ENCODE measurements around the gene ACVR2B. TPM values are rescaled to one million over a fixed set of nuclear protein-coding genes. Genes with fewer than 3 reads are reported as not detected.

ACVR2B gene
- polyA plus RNA-seq, 1 donor from 2014 or later: 33.3 TPM

DNA sequence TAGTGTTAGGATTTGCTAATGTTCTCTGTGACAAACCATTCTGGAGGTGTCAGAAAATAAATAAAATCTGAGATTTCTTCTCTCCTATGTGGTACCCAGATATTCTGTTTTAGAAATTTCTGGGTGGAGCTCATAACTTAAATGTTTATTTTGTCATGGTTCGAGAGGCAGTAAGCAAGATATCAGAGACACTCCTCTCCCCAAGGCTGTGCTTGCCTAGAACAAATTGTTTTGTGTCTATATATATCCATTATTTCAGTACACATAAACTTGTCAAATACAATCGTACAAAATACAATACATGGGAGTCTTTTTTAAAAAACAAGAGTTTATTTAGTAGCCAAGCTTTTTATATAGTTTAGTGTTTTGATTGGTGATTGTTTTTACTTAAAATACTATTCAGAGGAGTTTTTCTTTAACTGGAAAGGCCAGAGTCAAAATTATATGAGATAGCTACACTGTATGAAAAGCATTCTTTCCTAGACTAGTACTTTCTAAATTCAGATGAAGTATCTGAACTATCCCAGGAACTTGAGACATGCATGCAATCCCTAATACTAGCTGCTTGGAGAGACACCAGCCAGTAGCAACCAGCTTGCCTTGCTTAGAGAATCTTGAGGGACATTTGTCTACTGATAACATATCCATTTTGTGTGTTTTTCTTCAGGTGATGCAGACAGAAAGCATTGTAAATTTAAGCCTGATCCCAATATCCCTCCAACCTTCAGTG is 47.2 kb downstream of the ACVR2B start:
- no peak overlapping the region for H3K4me2 ChIP-seq (ENCODE audit: low read length)
- H3K9me3 ChIP-seq (ENCODE audit: low read length): no peaks in the 10 kb centered on the region

DNA sequence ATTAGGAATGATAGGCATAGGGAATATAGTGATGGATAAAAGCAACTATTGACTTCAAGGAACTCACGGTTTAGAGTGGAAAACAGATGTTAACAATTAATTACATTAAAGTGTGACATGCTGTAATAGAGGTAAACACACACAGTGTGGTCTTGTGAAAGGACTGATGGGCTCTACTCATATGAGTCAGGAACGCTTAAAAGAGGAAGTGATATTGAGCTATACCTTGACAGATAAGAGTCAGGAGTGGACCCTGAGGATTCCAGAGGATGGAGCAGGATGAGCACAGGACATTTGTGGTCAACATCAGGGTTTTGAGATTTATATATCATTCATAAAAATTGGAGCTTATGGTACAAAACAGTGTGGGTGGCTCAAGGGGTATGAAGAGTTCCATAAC is 53.4 kb downstream of the ACVR2B start:
- no peaks in the 10 kb centered on the region for H3F3A ChIP-seq (ENCODE audit: insufficient read depth, low read length, poor library complexity, severe bottlenecking)
- H3K9me2 ChIP-seq (ENCODE audit: insufficient read depth, low read length): no peaks in the 10 kb centered on the region
- no peaks in the 10 kb centered on the region for H4K20me1 ChIP-seq (ENCODE audit: insufficient read depth)
- peaks cover 8% of the 10 kb centered on the region for H3K36me3 ChIP-seq (ENCODE audit: insufficient read depth, low read length)
- no peak overlapping the region for H2AFZ ChIP-seq (ENCODE audit: low read depth, low read length)
- H3K79me2 ChIP-seq (replicated peaks; ENCODE audit: insufficient read depth, low read length): no peaks in the 10 kb centered on the region
- H3K9ac ChIP-seq (ENCODE audit: low read length): no peak overlapping the region
- no peak overlapping the region for H3K27ac ChIP-seq (ENCODE audit: low read length)
- no peaks in the 10 kb centered on the region for H3K9me3 ChIP-seq (ENCODE audit: low read length)
- TF ChIP-seq EP300 (conservative IDR thresholded peaks at IDR 0.05; ENCODE audit: poor library complexity, severe bottlenecking) (no peak), MXI1 (conservative IDR thresholded peaks at IDR 0.05; ENCODE audit: poor library complexity, severe bottlenecking) (no peak), SMC3 (conservative IDR thresholded peaks at IDR 0.05; ENCODE audit: poor library complexity) (no peak), POLR2AphosphoS5 (IDR thresholded peaks at IDR 0.05) (no peak), RAD21 (conservative IDR thresholded peaks at IDR 0.05) (no peak), EZH2 (IDR thresholded peaks at IDR 0.05; ENCODE audit: borderline replicate concordance, insufficient read depth, low read length, poor library complexity, severe bottlenecking) (no peak), TAF1 (IDR thresholded peaks at IDR 0.05; ENCODE audit: low read depth) (no peak)
- TF ChIP-seq, protein P1, sequence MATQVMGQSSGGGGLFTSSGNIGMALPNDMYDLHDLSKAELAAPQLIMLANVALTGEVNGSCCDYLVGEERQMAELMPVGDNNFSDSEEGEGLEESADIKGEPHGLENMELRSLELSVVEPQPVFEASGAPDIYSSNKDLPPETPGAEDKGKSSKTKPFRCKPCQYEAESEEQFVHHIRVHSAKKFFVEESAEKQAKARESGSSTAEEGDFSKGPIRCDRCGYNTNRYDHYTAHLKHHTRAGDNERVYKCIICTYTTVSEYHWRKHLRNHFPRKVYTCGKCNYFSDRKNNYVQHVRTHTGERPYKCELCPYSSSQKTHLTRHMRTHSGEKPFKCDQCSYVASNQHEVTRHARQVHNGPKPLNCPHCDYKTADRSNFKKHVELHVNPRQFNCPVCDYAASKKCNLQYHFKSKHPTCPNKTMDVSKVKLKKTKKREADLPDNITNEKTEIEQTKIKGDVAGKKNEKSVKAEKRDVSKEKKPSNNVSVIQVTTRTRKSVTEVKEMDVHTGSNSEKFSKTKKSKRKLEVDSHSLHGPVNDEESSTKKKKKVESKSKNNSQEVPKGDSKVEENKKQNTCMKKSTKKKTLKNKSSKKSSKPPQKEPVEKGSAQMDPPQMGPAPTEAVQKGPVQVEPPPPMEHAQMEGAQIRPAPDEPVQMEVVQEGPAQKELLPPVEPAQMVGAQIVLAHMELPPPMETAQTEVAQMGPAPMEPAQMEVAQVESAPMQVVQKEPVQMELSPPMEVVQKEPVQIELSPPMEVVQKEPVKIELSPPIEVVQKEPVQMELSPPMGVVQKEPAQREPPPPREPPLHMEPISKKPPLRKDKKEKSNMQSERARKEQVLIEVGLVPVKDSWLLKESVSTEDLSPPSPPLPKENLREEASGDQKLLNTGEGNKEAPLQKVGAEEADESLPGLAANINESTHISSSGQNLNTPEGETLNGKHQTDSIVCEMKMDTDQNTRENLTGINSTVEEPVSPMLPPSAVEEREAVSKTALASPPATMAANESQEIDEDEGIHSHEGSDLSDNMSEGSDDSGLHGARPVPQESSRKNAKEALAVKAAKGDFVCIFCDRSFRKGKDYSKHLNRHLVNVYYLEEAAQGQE (IDR thresholded peaks at IDR 0.05; ENCODE audit: borderline replicate concordance): no peak
- TF ChIP-seq, protein P2, sequence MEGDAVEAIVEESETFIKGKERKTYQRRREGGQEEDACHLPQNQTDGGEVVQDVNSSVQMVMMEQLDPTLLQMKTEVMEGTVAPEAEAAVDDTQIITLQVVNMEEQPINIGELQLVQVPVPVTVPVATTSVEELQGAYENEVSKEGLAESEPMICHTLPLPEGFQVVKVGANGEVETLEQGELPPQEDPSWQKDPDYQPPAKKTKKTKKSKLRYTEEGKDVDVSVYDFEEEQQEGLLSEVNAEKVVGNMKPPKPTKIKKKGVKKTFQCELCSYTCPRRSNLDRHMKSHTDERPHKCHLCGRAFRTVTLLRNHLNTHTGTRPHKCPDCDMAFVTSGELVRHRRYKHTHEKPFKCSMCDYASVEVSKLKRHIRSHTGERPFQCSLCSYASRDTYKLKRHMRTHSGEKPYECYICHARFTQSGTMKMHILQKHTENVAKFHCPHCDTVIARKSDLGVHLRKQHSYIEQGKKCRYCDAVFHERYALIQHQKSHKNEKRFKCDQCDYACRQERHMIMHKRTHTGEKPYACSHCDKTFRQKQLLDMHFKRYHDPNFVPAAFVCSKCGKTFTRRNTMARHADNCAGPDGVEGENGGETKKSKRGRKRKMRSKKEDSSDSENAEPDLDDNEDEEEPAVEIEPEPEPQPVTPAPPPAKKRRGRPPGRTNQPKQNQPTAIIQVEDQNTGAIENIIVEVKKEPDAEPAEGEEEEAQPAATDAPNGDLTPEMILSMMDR (IDR thresholded peaks at IDR 0.05; ENCODE audit: poor library complexity, severe bottlenecking): no peak
- no peaks in the 10 kb centered on the region for H3K27me3 ChIP-seq (ENCODE audit: insufficient read depth, low read depth, low read length)
- no peak overlapping the region for H3K4me3 ChIP-seq (ENCODE audit: low read length)
- no peak overlapping the region for H3K4me2 ChIP-seq (ENCODE audit: low read length)

More for the DNA sequence above, 47.2 kb downstream of the ACVR2B start:
- Histone ChIP-seq H3K9ac (ENCODE audit: low read length) (no peak overlapping the region), H3K4me3 (ENCODE audit: low read length) (no peak overlapping the region), H3K79me2 (replicated peaks; ENCODE audit: insufficient read depth, low read length) (peaks cover 8% of the 10 kb centered on the region), H2AFZ (ENCODE audit: low read depth, low read length) (no peak overlapping the region), H4K20me1 (ENCODE audit: insufficient read depth) (no peaks in the 10 kb centered on the region), H3K36me3 (ENCODE audit: insufficient read depth, low read length) (no peaks in the 10 kb centered on the region), H3K27me3 (ENCODE audit: insufficient read depth, low read depth, low read length) (no peaks in the 10 kb centered on the region), H3K27ac (ENCODE audit: low read length) (no peak overlapping the region), H3K9me2 (ENCODE audit: insufficient read depth, low read length) (no peaks in the 10 kb centered on the region), H3F3A (ENCODE audit: insufficient read depth, low read length, poor library complexity, severe bottlenecking) (no peaks in the 10 kb centered on the region)
- no peak for TF ChIP-seq TAF1 (IDR thresholded peaks at IDR 0.05; ENCODE audit: low read depth)
- TF ChIP-seq RAD21 (conservative IDR thresholded peaks at IDR 0.05): no peak
- no peak for TF ChIP-seq MXI1 (conservative IDR thresholded peaks at IDR 0.05; ENCODE audit: poor library complexity, severe bottlenecking)
- TF ChIP-seq, protein P1 (IDR thresholded peaks at IDR 0.05; ENCODE audit: borderline replicate concordance): no peak
- no peak for TF ChIP-seq POLR2AphosphoS5 (IDR thresholded peaks at IDR 0.05)
- TF ChIP-seq SMC3 (conservative IDR thresholded peaks at IDR 0.05; ENCODE audit: poor library complexity): no peak
- TF ChIP-seq, protein P2 (IDR thresholded peaks at IDR 0.05; ENCODE audit: poor library complexity, severe bottlenecking): no peak
- no peak for TF ChIP-seq EZH2 (IDR thresholded peaks at IDR 0.05; ENCODE audit: borderline replicate concordance, insufficient read depth, low read length, poor library complexity, severe bottlenecking)
- no peak for TF ChIP-seq EP300 (conservative IDR thresholded peaks at IDR 0.05; ENCODE audit: poor library complexity, severe bottlenecking)
